Measurements from ENCODE around the gene PALLD. TPM values are rescaled to one million over a fixed set of nuclear protein-coding genes. Genes with fewer than 3 reads are reported as not detected.

Gene PALLD
- total RNA-seq, 1 experiment from 2014 or later, result 23.7 TPM

DNA sequence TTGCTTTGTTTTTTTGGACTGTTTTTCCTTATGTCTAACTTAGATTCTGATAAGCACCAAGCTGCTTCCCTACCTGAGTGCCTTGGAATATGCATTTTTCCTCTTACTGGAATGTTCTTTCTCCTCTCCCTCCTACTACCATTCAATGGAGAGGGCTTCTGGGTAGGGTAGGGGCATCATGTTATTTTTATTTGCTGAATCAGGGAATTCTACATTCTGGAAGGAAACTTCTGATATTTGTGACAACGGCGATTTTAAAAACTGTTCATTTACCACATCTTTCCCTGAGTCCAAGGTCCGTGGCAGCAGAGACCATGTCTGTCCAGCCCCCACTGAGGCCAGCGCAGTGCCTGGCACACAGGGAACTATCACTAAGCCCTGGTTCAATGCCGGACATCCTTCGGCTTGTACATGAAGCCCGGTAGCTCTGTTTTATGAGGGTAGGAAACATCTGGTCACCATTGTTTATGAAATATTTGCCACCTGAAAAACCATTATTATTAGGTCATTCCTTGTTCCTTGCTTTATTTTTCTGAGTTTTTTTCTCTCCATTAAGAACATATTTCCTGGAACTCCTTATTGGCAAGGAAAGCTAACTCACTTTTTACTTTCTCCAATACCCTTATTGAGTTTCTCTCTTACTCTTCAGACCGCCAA is 57.0 kb downstream of the PALLD start:
- TF ChIP-seq TEAD4 (CRISPR knock-in tag; IDR thresholded peaks at IDR 0.05) (no peak), GTF2I (CRISPR knock-in tag; conservative IDR thresholded peaks at IDR 0.05) (no peak), ZNF416 (CRISPR knock-in tag; IDR thresholded peaks at IDR 0.05) (no peak), USF1 (CRISPR knock-in tag; IDR thresholded peaks at IDR 0.05) (no peak), GRHL2 (CRISPR knock-in tag; IDR thresholded peaks at IDR 0.05; ENCODE audit: insufficient replicate concordance, severe bottlenecking) (no peak), KAT7 (CRISPR knock-in tag; IDR thresholded peaks at IDR 0.05; ENCODE audit: borderline replicate concordance) (no peak), ZNF138 (CRISPR knock-in tag; conservative IDR thresholded peaks at IDR 0.05) (no peak), ZNF232 (CRISPR knock-in tag; IDR thresholded peaks at IDR 0.05) (no peak), TCF7 (CRISPR knock-in tag; IDR thresholded peaks at IDR 0.05; ENCODE audit: low read depth) (no peak), RELA (CRISPR knock-in tag; IDR thresholded peaks at IDR 0.05; ENCODE audit: borderline replicate concordance) (no peak), SP1 (CRISPR knock-in tag; conservative IDR thresholded peaks at IDR 0.05) (no peak), TEAD1 (CRISPR knock-in tag; IDR thresholded peaks at IDR 0.05) (no peak)
- TF ChIP-seq, protein P1, sequence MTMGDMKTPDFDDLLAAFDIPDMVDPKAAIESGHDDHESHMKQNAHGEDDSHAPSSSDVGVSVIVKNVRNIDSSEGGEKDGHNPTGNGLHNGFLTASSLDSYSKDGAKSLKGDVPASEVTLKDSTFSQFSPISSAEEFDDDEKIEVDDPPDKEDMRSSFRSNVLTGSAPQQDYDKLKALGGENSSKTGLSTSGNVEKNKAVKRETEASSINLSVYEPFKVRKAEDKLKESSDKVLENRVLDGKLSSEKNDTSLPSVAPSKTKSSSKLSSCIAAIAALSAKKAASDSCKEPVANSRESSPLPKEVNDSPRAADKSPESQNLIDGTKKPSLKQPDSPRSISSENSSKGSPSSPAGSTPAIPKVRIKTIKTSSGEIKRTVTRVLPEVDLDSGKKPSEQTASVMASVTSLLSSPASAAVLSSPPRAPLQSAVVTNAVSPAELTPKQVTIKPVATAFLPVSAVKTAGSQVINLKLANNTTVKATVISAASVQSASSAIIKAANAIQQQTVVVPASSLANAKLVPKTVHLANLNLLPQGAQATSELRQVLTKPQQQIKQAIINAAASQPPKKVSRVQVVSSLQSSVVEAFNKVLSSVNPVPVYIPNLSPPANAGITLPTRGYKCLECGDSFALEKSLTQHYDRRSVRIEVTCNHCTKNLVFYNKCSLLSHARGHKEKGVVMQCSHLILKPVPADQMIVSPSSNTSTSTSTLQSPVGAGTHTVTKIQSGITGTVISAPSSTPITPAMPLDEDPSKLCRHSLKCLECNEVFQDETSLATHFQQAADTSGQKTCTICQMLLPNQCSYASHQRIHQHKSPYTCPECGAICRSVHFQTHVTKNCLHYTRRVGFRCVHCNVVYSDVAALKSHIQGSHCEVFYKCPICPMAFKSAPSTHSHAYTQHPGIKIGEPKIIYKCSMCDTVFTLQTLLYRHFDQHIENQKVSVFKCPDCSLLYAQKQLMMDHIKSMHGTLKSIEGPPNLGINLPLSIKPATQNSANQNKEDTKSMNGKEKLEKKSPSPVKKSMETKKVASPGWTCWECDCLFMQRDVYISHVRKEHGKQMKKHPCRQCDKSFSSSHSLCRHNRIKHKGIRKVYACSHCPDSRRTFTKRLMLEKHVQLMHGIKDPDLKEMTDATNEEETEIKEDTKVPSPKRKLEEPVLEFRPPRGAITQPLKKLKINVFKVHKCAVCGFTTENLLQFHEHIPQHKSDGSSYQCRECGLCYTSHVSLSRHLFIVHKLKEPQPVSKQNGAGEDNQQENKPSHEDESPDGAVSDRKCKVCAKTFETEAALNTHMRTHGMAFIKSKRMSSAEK (CRISPR knock-in tag; IDR thresholded peaks at IDR 0.05; ENCODE audit: borderline replicate concordance), result no peak
- TF ChIP-seq, protein P2, sequence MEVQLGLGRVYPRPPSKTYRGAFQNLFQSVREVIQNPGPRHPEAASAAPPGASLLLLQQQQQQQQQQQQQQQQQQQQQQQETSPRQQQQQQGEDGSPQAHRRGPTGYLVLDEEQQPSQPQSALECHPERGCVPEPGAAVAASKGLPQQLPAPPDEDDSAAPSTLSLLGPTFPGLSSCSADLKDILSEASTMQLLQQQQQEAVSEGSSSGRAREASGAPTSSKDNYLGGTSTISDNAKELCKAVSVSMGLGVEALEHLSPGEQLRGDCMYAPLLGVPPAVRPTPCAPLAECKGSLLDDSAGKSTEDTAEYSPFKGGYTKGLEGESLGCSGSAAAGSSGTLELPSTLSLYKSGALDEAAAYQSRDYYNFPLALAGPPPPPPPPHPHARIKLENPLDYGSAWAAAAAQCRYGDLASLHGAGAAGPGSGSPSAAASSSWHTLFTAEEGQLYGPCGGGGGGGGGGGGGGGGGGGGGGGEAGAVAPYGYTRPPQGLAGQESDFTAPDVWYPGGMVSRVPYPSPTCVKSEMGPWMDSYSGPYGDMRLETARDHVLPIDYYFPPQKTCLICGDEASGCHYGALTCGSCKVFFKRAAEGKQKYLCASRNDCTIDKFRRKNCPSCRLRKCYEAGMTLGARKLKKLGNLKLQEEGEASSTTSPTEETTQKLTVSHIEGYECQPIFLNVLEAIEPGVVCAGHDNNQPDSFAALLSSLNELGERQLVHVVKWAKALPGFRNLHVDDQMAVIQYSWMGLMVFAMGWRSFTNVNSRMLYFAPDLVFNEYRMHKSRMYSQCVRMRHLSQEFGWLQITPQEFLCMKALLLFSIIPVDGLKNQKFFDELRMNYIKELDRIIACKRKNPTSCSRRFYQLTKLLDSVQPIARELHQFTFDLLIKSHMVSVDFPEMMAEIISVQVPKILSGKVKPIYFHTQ (CRISPR knock-in tag; IDR thresholded peaks at IDR 0.05), result no peak
- TF ChIP-seq, protein P3, sequence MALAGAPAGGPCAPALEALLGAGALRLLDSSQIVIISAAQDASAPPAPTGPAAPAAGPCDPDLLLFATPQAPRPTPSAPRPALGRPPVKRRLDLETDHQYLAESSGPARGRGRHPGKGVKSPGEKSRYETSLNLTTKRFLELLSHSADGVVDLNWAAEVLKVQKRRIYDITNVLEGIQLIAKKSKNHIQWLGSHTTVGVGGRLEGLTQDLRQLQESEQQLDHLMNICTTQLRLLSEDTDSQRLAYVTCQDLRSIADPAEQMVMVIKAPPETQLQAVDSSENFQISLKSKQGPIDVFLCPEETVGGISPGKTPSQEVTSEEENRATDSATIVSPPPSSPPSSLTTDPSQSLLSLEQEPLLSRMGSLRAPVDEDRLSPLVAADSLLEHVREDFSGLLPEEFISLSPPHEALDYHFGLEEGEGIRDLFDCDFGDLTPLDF (CRISPR knock-in tag; IDR thresholded peaks at IDR 0.05), result no peak
- TF ChIP-seq, protein P4, sequence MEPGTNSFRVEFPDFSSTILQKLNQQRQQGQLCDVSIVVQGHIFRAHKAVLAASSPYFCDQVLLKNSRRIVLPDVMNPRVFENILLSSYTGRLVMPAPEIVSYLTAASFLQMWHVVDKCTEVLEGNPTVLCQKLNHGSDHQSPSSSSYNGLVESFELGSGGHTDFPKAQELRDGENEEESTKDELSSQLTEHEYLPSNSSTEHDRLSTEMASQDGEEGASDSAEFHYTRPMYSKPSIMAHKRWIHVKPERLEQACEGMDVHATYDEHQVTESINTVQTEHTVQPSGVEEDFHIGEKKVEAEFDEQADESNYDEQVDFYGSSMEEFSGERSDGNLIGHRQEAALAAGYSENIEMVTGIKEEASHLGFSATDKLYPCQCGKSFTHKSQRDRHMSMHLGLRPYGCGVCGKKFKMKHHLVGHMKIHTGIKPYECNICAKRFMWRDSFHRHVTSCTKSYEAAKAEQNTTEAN (CRISPR knock-in tag; IDR thresholded peaks at IDR 0.05), result no peak
- ChIA-PET CTCF (no interaction called here), POLR2A (no interaction called here)
- no peak overlapping the region for H3K27ac Mint-ChIP-seq
- DNase-seq (ENCODE audit: low spot score), result no peak
- no peak overlapping the region for H3K4me3 Mint-ChIP-seq
- no peaks in the 10 kb centered on the region for H3K36me3 Mint-ChIP-seq
- peaks cover 21% of the 10 kb centered on the region for H3K4me1 Mint-ChIP-seq
- peaks cover 4% of the 10 kb centered on the region; the same call in 1 of the 2 replicates for H3K9me3 Mint-ChIP-seq
- H3K27me3 Mint-ChIP-seq (ENCODE audit: low read depth), result no peaks in the 10 kb centered on the region
- ATAC-seq, result no peak

All from WTC11 (cell line).